HG03558 (cell line): ENCODE data around the gene POMT2.
"Not testable (repeated sequence)": the region's sequence is repeated elsewhere in the genome, so short reads cannot be mapped to it uniquely, and the experiment has no call there.

Experiments used
- ATAC-seq: cut with Tn5 transposase; IDR thresholded peaks from one replicate; pipeline ENCODE4 v1.9.1; 2021; ENCODE audit warnings: moderate number of reproducible peaks; ENCODE audit not compliant: unreplicated experiment; ENCODE audit errors: extremely low read depth

POMT2 gene

DNA sequence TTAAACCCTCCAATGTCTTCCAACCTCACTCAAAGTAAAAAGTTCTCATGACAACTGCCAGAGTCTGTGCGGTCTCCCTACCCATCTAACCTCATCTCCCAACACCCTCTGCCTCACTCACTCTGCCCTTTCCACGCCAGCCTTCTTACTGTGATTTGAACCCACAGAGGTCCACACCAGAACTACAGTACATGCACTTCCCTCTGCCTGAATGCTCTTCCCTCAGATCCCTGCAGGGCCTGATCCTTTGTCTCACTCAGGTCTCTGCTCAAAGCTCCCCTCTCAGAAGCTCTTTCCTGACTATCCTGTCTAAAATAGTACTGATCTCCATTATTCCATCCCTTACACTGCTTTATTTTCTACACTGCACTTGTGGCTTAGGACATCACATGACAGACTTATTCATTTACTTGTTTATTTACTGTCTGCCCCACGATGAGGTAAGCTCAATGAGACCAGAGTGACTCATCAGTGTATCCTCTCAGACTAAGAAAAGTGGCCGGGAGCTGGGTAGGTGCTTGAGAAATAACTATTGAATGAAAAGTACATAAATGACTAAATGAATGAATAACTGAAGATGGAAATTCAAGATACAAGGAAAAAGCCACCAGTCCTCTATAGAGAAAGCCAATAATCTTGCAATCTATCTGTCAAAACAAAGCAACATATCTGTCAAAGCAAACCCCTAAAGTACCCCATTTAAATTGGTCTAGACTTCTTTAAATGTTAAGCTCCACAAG, 17.1 kb downstream of the POMT2 start:
- no peak for ATAC-seq

GRCh38 chr14:77302926-77303325, 17.8 kb downstream of the POMT2 start:
- no peak for ATAC-seq

GRCh38 chr14:77301103-77301502, 19.6 kb downstream of the POMT2 start:
- no peak for ATAC-seq

DNA sequence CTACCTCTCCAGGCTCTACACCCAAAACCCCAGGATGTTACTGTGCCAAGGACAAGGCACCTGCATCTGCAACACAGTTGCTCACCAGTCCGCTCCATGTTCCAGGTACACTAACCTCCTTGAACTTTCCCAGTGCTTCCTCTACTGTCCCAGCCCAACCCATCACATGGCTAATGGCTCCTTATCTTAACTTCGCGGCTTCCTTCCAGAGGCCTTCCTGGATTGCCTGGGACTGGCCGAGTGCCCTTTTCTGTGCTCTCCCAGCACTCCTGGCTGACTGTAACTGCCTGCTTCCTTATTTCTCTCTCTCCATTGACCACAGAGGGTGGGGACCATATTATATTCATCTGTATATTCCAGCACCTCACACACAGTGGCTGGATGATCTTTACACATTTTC, 20.9 kb downstream of the POMT2 start:
- ATAC-seq: no peak

- no peak for ATAC-seq
These were observed 23.8 kb downstream of the POMT2 start for GRCh38 chr14:77296906-77297305.

- ATAC-seq: no peak
These were observed 24.5 kb downstream of the POMT2 start for GRCh38 chr14:77296155-77296554.

- ATAC-seq: no peak
These were observed 30.0 kb downstream of the POMT2 start for GRCh38 chr14:77290705-77291104.

DNA sequence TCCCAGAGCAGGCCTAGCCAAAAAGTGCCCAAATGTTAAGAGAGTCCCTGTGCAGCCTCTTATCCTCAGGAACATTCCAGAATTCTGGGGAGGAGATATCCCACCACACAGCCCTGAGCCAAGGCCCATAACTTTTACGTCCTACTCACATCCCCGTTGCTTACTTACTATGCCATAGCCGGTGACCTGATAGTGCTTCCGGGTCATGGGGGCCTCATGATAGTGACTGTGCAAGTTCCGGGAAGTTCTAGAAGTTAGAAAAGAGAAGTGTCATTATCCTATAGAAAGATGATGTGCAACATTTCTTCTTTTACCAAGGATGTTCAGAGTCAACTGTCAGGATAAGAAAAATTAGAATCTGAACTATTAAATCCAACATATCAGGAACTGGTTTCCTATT, 34.1 kb downstream of the POMT2 start:
- no peak for ATAC-seq

GRCh38 chr14:77284466-77284865, 36.2 kb downstream of the POMT2 start:
- no peak for ATAC-seq

- no peak for ATAC-seq
These were observed 36.6 kb downstream of the POMT2 start for GRCh38 chr14:77284066-77284465.

DNA sequence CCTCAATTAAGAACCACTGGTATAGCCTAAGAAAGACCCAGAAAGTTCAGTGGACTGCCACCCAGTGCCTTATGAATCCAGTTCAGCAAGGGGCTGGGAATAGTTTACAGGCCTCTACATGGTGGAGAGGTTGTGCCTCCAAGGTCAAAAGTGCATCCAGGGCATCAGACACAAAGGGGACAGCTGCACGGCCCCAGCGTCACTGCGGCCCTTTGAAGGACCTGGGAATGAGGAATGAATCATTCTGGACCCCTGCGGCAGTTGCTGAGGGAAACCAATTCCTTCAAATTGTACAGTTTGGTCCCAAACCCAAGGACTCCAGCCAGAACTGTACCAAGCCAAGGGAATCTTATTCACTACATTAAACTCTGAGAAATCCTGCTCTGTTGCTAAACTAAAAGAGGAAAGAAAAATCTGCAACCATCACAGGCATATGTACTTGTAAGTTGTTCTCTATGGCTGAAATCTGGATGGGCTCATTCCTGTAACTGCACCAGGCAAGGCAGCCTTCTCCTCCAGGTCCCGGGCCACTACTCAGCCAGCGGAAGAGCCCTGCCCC, 38.8 kb downstream of the POMT2 start:
- ATAC-seq: no peak

DNA sequence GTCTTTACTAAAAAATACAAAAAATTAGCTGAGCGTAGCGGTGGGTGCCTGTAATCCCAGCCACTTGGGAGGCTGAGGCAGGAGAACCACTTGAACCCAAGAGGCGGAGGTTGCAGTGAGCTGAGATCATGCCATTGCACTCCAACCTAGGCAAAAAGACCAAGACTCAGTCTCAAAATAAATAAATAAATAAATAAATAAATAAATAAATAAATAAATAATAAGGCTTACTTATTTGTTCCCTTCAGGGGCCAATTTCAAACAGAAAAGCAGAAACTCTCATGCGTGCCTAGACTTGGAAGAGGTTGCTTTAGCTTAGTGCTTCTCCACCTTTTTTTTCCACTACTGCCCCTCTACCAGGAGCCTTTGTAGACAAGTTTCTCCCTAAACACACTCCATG, 39.8 kb downstream of the POMT2 start:
- ATAC-seq: not testable (repeated sequence)

- ATAC-seq: no peak
These were observed 41.0 kb downstream of the POMT2 start for GRCh38 chr14:77279719-77280118.

GRCh38 chr14:77278461-77279230, 42.0 kb downstream of the POMT2 start:
- ATAC-seq: no peak

- ATAC-seq: no peak
These were observed 43.7 kb downstream of the POMT2 start for GRCh38 chr14:77276959-77277358.

GRCh38 chr14:77276295-77276935, 44.3 kb downstream of the POMT2 start:
- no peak for ATAC-seq

GRCh38 chr14:77275601-77276017, 45.1 kb downstream of the POMT2 start:
- no peak for ATAC-seq

DNA sequence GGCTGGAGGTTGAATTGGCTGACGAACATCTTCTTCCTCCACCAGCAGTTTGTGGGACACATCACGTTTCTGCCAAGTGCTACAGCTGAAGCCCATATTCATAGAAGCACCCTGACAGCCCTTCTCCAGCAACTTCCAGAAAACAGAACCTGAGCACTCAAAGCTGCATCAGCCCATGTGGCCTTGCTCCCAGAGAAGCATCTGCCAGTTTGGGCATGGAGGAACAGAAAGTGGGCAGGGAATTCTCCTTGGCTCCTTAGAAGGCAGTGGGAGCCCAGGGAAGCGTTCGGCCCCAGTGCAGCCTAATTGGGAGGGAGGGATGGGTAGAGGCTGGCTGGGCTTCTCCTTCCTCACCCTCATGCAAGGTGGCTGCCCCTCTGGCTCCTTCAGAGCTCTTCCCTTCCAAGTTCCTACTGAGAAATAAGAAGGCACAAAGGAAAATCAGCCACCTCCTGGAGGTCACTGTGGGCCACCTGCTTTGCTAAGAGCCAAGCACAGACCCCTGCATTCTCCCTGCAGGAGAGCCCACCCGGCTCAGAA, 45.6 kb downstream of the POMT2 start:
- no peak for ATAC-seq

DNA sequence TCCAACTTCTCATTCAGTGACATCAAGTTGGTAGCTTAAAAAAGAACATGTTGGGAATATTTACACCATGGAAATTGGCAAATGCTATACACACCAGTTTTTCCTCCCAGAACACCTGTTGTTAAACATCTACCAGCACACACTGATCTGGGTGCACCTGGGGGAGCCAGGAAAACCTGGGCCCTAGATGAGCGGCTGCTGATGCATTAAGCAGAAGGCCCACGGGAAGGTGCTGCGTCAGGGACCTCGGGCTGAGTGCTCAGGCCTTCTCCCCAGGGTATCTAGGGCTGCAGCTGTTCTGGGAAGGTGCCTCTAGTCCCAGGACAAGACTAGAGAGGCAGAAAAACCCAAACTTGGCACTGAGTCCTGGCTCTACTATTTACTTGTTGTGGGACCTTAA, 46.9 kb downstream of the POMT2 start:
- no peak for ATAC-seq

DNA sequence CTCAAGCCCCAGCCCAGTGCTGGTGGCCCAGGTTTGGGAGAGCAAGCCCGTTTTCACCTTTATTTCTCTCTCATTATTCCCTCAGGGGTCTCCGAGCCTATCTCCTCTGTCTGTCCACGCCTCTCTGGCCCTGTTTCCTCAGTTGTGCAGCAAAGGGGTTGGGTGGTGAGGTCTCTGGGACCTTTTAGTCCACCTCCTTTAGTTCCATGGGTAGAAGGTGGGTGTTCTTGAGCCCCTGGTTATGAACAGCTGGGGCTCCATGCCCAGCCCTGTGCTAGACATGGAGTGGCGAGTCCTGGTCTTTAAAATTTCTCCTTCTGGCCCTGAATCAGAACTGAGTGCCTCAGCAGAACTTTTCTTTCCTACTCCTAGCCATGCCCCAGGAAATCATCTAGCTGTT, 48.4 kb downstream of the POMT2 start:
- ATAC-seq: no peak
